Stimulated activated CD8-positive, alpha-beta memory T cell treated with anti-CD3 and anti-CD28 coated beads, Interleukin-12 subunit alpha, Interleukin-12 subunit beta, amount 100 ng/mL, for 24 hours (primary cell): Measurements from ENCODE around the gene ARHGAP15.

Experiments
- DNase-seq: peaks from one replicate; pipeline ENCODE4 v3.0.0-alpha.2; 2020; ENCODE audit errors: extremely low read depth

The ARHGAP15 gene

GRCh38 chr2:143398781-143399180 is 269.6 kb downstream of the ARHGAP15 start:
- no peak for DNase-seq

GRCh38 chr2:143399631-143400069 is 270.4 kb downstream of the ARHGAP15 start:
- DNase-seq = no peak

- DNase-seq = no peak
Measured at GRCh38 chr2:143401861-143402260, 272.6 kb downstream of the ARHGAP15 start.

- no peak for DNase-seq
Measured at GRCh38 chr2:143402451-143402850, 273.2 kb downstream of the ARHGAP15 start.

- no peak for DNase-seq
Measured at GRCh38 chr2:143410082-143410897, 281.1 kb downstream of the ARHGAP15 start.

GRCh38 chr2:143415571-143415970 is 286.4 kb downstream of the ARHGAP15 start:
- DNase-seq = no peak

- DNase-seq = no peak
Measured at GRCh38 chr2:143417428-143417827, 288.2 kb downstream of the ARHGAP15 start.

GRCh38 chr2:143420313-143420712 is 291.1 kb downstream of the ARHGAP15 start:
- DNase-seq = no peak

GRCh38 chr2:143422681-143423080 is 293.5 kb downstream of the ARHGAP15 start:
- no peak for DNase-seq

- DNase-seq = no peak
Measured at GRCh38 chr2:143425896-143426295, 296.7 kb downstream of the ARHGAP15 start.

- no peak for DNase-seq
Measured at GRCh38 chr2:143426296-143426695, 297.1 kb downstream of the ARHGAP15 start.

GRCh38 chr2:143428700-143429099 is 299.5 kb downstream of the ARHGAP15 start:
- no peak for DNase-seq

GRCh38 chr2:143429932-143430679 is 300.9 kb downstream of the ARHGAP15 start:
- DNase-seq = no peak

- DNase-seq = no peak
Measured at GRCh38 chr2:143431316-143431715, 302.1 kb downstream of the ARHGAP15 start.

GRCh38 chr2:143433251-143433650 is 304.0 kb downstream of the ARHGAP15 start:
- no peak for DNase-seq

GRCh38 chr2:143433840-143434239 is 304.6 kb downstream of the ARHGAP15 start:
- no peak for DNase-seq

- no peak for DNase-seq
Measured at GRCh38 chr2:143434445-143434844, 305.2 kb downstream of the ARHGAP15 start.

GRCh38 chr2:143435131-143435530 is 305.9 kb downstream of the ARHGAP15 start:
- DNase-seq = no peak

GRCh38 chr2:143436951-143437350 is 307.7 kb downstream of the ARHGAP15 start:
- DNase-seq = no peak

- no peak for DNase-seq
Measured at GRCh38 chr2:143440411-143441012, 311.3 kb downstream of the ARHGAP15 start.

- DNase-seq = no peak
Measured at GRCh38 chr2:143442193-143442592, 313.0 kb downstream of the ARHGAP15 start.

GRCh38 chr2:143451642-143452281 is 322.5 kb downstream of the ARHGAP15 start:
- no peak for DNase-seq
